SU-DHL-6 (cell line): ENCODE measurements around the gene AKT3.

Source experiments
- EZH2phosphoT487 ChIP-seq: fragments of 200-600 bp; sonication (generic), shearing (Covaris generic); conservative IDR thresholded peaks from 2 replicates; pipeline ENCODE4 v1.6.1; 2018; ENCODE audit warnings: mild to moderate bottlenecking, antibody characterized with exemption, low read length, moderate library complexity, mixed read lengths
- TF ChIP-seq, protein P1 (sequence below): fragments of 200-600 bp; sonication (generic); IDR thresholded peaks from one replicate; pipeline ENCODE4 v1.5.1; 2017; ENCODE audit warnings: antibody characterized with exemption, mild to moderate bottlenecking, low read length, moderate library complexity; ENCODE audit not compliant: insufficient read depth, poor library complexity, severe bottlenecking

DNA sequence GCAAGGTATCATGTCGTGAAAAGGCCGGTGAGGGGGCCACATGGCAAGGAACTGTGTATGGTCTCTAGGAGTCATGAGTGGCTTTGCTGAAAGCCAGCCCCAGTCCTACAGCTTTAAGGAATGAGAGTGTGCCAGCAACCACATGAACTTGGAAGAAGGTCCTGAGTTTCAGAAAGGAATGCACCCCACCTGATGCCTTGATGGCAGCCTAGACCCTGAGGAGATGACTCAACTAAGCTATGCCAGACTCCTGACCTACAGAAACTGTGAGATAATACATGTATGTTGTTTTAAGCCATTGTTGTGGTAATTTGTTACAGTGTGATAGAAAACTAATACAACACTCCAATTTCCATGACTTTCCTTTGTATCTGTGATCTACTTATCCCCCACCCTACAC is 33.5 kb upstream of the AKT3 start:
- TF ChIP-seq, protein P1, sequence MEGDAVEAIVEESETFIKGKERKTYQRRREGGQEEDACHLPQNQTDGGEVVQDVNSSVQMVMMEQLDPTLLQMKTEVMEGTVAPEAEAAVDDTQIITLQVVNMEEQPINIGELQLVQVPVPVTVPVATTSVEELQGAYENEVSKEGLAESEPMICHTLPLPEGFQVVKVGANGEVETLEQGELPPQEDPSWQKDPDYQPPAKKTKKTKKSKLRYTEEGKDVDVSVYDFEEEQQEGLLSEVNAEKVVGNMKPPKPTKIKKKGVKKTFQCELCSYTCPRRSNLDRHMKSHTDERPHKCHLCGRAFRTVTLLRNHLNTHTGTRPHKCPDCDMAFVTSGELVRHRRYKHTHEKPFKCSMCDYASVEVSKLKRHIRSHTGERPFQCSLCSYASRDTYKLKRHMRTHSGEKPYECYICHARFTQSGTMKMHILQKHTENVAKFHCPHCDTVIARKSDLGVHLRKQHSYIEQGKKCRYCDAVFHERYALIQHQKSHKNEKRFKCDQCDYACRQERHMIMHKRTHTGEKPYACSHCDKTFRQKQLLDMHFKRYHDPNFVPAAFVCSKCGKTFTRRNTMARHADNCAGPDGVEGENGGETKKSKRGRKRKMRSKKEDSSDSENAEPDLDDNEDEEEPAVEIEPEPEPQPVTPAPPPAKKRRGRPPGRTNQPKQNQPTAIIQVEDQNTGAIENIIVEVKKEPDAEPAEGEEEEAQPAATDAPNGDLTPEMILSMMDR: no peak
- no peak for TF ChIP-seq EZH2phosphoT487
